Measurements from ENCODE around the gene RNF213.
A peak's percentile ranks its signal among the peaks of the same experiment; 100 is the strongest.

RNF213 gene

GRCh38 chr17:80432961-80433550 lies 172.4 kb downstream of the RNF213 start:
- H3K4me2 ChIP-seq (ENCODE audit: low read length) = no peak overlapping the region
- TF ChIP-seq CTCF (IDR thresholded peaks at IDR 0.05) = no peak
- no peak overlapping the region for H3K4me3 ChIP-seq (ENCODE audit: low read depth, low read length)

DNA sequence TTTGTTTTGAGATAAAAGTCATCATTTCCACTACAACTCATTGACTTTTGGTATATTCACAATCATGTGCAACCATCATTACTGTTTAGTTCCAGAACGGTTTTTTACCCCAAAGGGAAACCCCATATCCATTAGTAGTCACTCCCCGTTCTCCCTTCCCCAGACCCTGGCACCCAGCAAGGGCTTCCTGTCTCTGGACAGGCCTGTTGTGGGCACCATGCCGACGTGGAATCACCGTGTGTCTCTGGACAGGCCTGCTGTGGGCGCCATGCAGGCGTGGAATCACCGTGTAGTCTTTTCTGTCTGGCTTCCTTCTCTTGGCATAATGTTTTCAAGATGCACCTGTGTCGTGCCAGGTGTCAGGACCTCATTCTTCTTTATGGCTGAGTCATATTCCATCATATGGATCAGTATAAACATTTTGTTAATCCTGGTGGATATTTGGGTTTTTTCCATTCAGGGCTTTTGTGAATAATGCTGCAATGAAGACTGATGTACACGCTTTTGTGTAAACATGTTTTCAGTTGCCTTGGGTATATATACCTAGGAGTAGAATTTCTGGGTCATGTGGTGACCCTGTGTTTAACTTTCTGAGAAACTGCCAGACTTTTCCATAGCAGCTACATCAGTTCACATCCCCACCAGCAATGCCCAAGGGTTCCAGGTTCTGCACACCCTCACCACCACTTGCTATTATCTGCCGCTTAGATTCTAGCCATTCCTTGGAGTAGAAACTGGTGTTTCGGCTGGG lies 173.4 kb downstream of the RNF213 start:
- TF ChIP-seq CTCF (IDR thresholded peaks at IDR 0.05) = no peak
- no peaks in the 10 kb centered on the region for H3K36me3 ChIP-seq (ENCODE audit: control insufficient read depth, insufficient read depth, low read length)
- peaks cover 7% of the 10 kb centered on the region for H3K79me2 ChIP-seq
- H2AFZ ChIP-seq = no peak overlapping the region
- H3K4me3 ChIP-seq (ENCODE audit: low read depth, low read length) = no peak overlapping the region
- no peak overlapping the region for H3K27ac ChIP-seq
- H3K4me2 ChIP-seq (ENCODE audit: low read length) = no peak overlapping the region
- no peaks in the 10 kb centered on the region for H3K9me3 ChIP-seq (ENCODE audit: control insufficient read depth, low read length)
- H3K27me3 ChIP-seq (ENCODE audit: control insufficient read depth, insufficient read depth, low read length) = no peaks in the 10 kb centered on the region
- no peak overlapping the region for H3K9ac ChIP-seq
- no peaks in the 10 kb centered on the region for H3K4me1 ChIP-seq

More at GRCh38 chr17:80432961-80433550, 172.4 kb downstream of the RNF213 start:
- H3K9me3 ChIP-seq (ENCODE audit: control insufficient read depth, low read length) = no peaks in the 10 kb centered on the region
- H3K27ac ChIP-seq = no peak overlapping the region
- H3K36me3 ChIP-seq (ENCODE audit: control insufficient read depth, insufficient read depth, low read length) = no peaks in the 10 kb centered on the region
- no peak overlapping the region for H3K9ac ChIP-seq
- peaks cover 7% of the 10 kb centered on the region for H3K79me2 ChIP-seq
- no peak overlapping the region for H2AFZ ChIP-seq
- no peaks in the 10 kb centered on the region for H3K27me3 ChIP-seq (ENCODE audit: control insufficient read depth, insufficient read depth, low read length)
- no peaks in the 10 kb centered on the region for H3K4me1 ChIP-seq

DNA sequence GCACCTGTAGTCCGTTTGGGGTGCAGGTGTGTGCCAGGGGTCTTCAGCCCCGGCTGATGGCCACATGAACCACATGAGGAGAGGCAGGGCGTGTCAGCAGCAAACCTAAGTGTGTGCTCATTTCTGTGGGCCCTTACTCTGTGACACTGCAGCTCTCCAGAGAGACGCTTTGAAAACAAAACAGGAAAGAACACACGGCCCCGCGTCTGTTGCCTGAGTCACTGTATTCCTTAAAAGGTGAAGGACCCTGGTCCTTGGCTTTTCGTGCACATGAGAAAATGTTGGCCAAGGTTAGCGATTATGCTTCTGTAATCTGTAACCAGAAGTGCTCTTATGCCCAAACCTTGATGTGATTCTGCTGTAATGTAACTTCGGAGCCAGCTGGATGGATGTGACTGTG lies 176.9 kb downstream of the RNF213 start:
- TF ChIP-seq CTCF (IDR thresholded peaks at IDR 0.05) = no peak
- H3K4me2 ChIP-seq (ENCODE audit: low read length) = no peak overlapping the region
- no peak overlapping the region for H3K4me3 ChIP-seq (ENCODE audit: low read depth, low read length)
- H3K79me2 ChIP-seq = peaks cover 12% of the 10 kb centered on the region
- no peaks in the 10 kb centered on the region for H3K27me3 ChIP-seq (ENCODE audit: control insufficient read depth, insufficient read depth, low read length)
- no peaks in the 10 kb centered on the region for H3K9me3 ChIP-seq (ENCODE audit: control insufficient read depth, low read length)
- no peaks in the 10 kb centered on the region for H3K36me3 ChIP-seq (ENCODE audit: control insufficient read depth, insufficient read depth, low read length)
- H3K9ac ChIP-seq = no peak overlapping the region
- H2AFZ ChIP-seq = no peak overlapping the region
- no peaks in the 10 kb centered on the region for H3K4me1 ChIP-seq
- H3K27ac ChIP-seq = no peak overlapping the region

DNA sequence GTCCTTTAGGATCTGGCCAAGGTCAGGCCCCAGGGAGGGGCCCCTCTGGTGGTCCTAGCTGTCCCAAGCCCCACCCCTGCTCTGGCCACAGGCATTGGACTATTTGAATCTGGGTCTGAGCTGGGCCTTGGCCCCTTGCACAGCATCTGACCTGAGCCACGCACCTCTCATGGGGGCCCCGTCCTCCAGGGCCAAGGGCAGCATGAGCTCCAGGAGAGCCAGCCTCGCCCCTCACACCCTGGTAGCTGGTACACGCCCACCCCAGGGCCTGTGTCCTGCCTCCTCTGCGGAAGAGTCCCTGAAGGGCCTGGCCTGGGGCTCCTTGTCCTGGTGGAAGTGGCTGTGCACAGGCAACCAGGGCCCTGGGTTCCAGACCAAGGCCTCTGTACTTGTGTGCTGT lies 178.2 kb downstream of the RNF213 start:
- no peaks in the 10 kb centered on the region for H3K27me3 ChIP-seq (ENCODE audit: control insufficient read depth, insufficient read depth, low read length)
- no peak for TF ChIP-seq CTCF (IDR thresholded peaks at IDR 0.05)
- no peak overlapping the region for H3K4me3 ChIP-seq (ENCODE audit: low read depth, low read length)
- peaks cover 12% of the 10 kb centered on the region for H3K79me2 ChIP-seq
- no peaks in the 10 kb centered on the region for H3K9me3 ChIP-seq (ENCODE audit: control insufficient read depth, low read length)
- no peak overlapping the region for H2AFZ ChIP-seq
- H3K4me1 ChIP-seq = no peaks in the 10 kb centered on the region
- H3K36me3 ChIP-seq (ENCODE audit: control insufficient read depth, insufficient read depth, low read length) = no peaks in the 10 kb centered on the region
- H3K4me2 ChIP-seq (ENCODE audit: low read length) = no peak overlapping the region
- H3K9ac ChIP-seq = no peak overlapping the region
- H3K27ac ChIP-seq = no peak overlapping the region

DNA sequence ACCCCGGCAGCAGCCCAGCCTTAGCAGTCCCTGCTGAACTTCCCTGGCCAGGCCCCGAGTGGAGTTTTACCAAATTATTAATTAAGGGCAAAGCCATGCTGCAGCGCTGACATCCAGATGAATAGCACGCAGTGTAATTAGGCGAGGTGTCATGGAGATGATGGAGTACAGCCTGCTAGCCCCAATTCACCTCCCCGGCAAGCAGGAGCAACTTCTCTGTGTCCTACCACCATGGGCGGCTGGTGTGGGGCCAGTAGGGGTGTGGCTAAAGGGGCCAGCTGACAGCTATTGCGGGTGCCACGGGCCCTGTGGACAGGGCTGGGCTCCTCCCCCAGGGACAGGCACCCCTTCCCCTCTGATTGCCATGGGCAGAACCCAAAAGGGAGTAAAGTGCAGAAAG lies 178.8 kb downstream of the RNF213 start:
- Histone ChIP-seq H3K27me3 (ENCODE audit: control insufficient read depth, insufficient read depth, low read length) (no peaks in the 10 kb centered on the region), H3K4me3 (ENCODE audit: low read depth, low read length) (no peak overlapping the region), H3K79me2 (peaks cover 12% of the 10 kb centered on the region), H3K36me3 (ENCODE audit: control insufficient read depth, insufficient read depth, low read length) (no peaks in the 10 kb centered on the region), H3K9ac (peak overlapping the region; percentile 37), H3K4me2 (ENCODE audit: low read length) (no peak overlapping the region), H2AFZ (no peak overlapping the region), H3K4me1 (no peaks in the 10 kb centered on the region), H3K27ac (no peak overlapping the region), H3K9me3 (ENCODE audit: control insufficient read depth, low read length) (no peaks in the 10 kb centered on the region)
- no peak for TF ChIP-seq CTCF (IDR thresholded peaks at IDR 0.05)
